Measurements from ENCODE around the gene SGMS2. TPM values are rescaled to one million over a fixed set of nuclear protein-coding genes. Genes with fewer than 3 reads are reported as not detected.

SGMS2 gene
- total RNA-seq, 2 experiments from 2014 or later = 0.07 TPM; not detected in 1

DNA sequence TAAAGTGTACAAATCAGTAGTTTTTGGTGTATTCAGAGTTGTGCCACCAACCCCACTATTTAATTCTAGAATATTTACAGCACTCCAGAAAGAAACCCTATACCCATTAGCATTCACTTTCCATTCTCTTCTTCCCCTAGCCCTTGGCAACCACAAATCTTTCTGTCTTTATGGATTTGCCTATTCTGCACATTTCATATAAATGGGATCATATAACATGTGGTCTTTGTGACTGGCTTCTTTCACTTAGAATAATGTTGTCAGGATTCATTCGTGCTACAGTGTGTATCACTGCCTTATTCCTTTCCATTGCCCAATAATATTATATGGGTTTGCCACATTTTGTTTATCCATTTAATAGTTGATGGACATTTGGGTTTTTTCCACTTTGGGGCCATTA lies 32.2 kb downstream of the SGMS2 start:
- H3K36me3 Mint-ChIP-seq (ENCODE audit: low read depth) = no peaks in the 10 kb centered on the region
- H3K27me3 Mint-ChIP-seq (ENCODE audit: low read depth) = peaks cover 28% of the 10 kb centered on the region
- CTCF ChIA-PET = no interaction called here
- H3K4me3 Mint-ChIP-seq = no peak overlapping the region
- H3K27ac Mint-ChIP-seq = no peak overlapping the region
- no peaks in the 10 kb centered on the region for H3K9me3 Mint-ChIP-seq
- H3K4me1 Mint-ChIP-seq (ENCODE audit: low read depth) = no peaks in the 10 kb centered on the region
- DNase-seq = no peak
- intact Hi-C loops (cut with micrococcal nuclease) = no loop called here

DNA sequence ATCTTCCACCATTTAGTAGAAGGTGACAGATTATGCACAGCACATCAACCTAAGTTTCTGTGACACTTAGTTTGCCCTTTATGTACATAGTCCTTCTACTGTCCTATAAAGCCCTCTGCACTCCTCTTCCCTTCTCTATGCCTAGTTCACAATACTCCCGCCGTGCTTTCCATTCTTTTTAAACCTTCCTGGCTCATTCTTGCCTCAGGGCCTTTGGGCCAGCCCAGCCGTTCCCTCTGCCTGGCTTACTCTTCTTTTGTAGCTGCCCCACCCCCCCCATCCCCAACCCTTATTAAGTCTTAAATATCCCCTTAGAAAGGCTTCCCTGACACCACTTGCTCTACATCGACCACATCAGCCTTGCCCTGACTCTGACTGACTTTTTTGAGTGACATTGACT lies 33.0 kb downstream of the SGMS2 start:
- no peaks in the 10 kb centered on the region for H3K36me3 Mint-ChIP-seq (ENCODE audit: low read depth)
- H3K27me3 Mint-ChIP-seq (ENCODE audit: low read depth) = peaks cover 28% of the 10 kb centered on the region
- no peak overlapping the region for H3K4me3 Mint-ChIP-seq
- peaks cover 4% of the 10 kb centered on the region for H3K4me1 Mint-ChIP-seq (ENCODE audit: low read depth)
- H3K27ac Mint-ChIP-seq = no peak overlapping the region
- H3K9me3 Mint-ChIP-seq = no peaks in the 10 kb centered on the region
- no peak for DNase-seq
- intact Hi-C loops (cut with micrococcal nuclease) = no loop called here
- CTCF ChIA-PET = no interaction called here

DNA sequence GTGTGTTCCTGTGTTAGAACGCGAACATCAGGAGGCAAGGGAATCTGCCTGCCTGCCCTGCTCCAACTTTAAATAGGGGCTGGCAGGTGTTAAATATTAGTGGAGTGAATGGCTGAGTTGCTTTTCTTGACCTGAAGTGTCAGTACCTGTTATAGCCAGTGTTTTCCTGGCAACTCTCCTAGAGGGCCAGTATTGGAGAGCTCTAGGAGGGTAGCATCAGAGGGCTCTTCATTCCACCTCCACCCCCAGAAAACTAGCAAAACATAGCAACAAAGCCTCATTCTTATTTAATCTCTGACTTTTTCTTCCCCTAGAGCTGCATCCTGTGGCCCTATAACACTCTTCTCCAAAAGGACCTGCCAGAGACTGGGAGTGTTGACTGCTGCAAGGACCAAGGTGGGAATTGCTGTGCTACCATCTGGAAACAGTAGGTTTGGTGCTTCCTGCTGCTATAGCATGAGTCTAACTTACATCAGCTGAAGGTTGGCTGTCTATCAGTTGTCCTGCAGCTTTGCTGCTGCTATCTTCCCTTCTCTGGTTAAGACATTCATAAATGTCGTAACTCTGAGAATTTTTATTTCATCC lies 33.5 kb downstream of the SGMS2 start:
- intact Hi-C loops (cut with micrococcal nuclease) = no loop called here
- no peaks in the 10 kb centered on the region for H3K36me3 Mint-ChIP-seq (ENCODE audit: low read depth)
- no peaks in the 10 kb centered on the region for H3K9me3 Mint-ChIP-seq
- H3K27ac Mint-ChIP-seq = no peak overlapping the region
- DNase-seq = no peak
- peaks cover 32% of the 10 kb centered on the region for H3K27me3 Mint-ChIP-seq (ENCODE audit: low read depth)
- no peak overlapping the region for H3K4me3 Mint-ChIP-seq
- H3K4me1 Mint-ChIP-seq (ENCODE audit: low read depth) = peaks cover 9% of the 10 kb centered on the region
- CTCF ChIA-PET = no interaction called here

DNA sequence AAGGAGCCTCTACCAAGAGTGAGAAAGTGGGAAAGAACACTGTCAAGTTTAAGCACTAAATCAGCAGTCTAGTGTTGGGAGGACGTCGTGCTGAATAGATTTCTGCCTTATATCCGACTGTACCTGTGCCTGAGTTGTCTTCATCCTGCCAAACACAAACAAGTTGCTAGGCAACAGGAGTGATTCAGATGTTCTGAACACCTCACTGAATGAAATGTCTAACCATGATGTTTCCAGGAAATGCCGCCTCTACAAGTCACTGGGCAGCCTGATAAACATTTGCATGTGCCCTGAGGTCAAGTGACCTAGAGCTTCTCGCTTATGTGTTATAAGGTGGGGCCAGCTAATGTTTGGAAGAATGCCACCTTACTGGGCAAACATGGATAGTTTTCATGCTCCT lies 37.9 kb downstream of the SGMS2 start:
- no peak overlapping the region for H3K27ac Mint-ChIP-seq
- H3K36me3 Mint-ChIP-seq (ENCODE audit: low read depth) = no peaks in the 10 kb centered on the region
- DNase-seq = peak; percentile 20
- intact Hi-C loops (cut with micrococcal nuclease) = loop anchor here (1.0 kb wide), 1 partner anchor 34 kb away; no protein-coding TSS in a partner anchor
- no peaks in the 10 kb centered on the region for H3K9me3 Mint-ChIP-seq
- H3K4me3 Mint-ChIP-seq = no peak overlapping the region
- CTCF ChIA-PET = no interaction called here
- peaks cover 16% of the 10 kb centered on the region for H3K4me1 Mint-ChIP-seq (ENCODE audit: low read depth)
- H3K27me3 Mint-ChIP-seq (ENCODE audit: low read depth) = peaks cover 21% of the 10 kb centered on the region

DNA sequence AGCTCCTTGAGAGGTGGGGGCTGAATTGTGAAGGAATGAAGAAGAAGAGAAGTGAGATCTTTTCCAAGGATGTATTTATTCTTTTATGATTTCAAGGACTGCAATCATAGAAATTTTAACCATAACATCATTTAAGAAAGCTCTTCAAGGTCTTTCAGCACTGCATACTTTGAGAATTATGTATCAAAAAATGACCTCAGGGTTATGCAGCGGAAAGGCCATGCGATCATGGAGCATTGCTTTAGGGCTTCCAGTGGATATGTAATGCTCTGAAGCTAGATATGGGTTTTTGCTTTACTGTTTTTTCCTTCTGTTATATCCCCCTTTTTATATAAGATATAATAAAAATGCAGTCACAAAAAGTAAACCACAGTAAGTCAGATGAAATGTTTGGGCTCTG lies 38.7 kb downstream of the SGMS2 start:
- H3K27me3 Mint-ChIP-seq (ENCODE audit: low read depth) = peaks cover 17% of the 10 kb centered on the region
- H3K36me3 Mint-ChIP-seq (ENCODE audit: low read depth) = no peaks in the 10 kb centered on the region
- no peak overlapping the region for H3K27ac Mint-ChIP-seq
- H3K4me1 Mint-ChIP-seq (ENCODE audit: low read depth) = peaks cover 16% of the 10 kb centered on the region
- intact Hi-C loops (cut with micrococcal nuclease) = no loop called here
- no peak overlapping the region for H3K4me3 Mint-ChIP-seq
- no peaks in the 10 kb centered on the region for H3K9me3 Mint-ChIP-seq
- CTCF ChIA-PET = interaction anchor here (1.0 kb wide), 1 partner anchor 42 kb away, joined by 3 read pairs; no protein-coding TSS in a partner anchor
- DNase-seq = no peak

DNA sequence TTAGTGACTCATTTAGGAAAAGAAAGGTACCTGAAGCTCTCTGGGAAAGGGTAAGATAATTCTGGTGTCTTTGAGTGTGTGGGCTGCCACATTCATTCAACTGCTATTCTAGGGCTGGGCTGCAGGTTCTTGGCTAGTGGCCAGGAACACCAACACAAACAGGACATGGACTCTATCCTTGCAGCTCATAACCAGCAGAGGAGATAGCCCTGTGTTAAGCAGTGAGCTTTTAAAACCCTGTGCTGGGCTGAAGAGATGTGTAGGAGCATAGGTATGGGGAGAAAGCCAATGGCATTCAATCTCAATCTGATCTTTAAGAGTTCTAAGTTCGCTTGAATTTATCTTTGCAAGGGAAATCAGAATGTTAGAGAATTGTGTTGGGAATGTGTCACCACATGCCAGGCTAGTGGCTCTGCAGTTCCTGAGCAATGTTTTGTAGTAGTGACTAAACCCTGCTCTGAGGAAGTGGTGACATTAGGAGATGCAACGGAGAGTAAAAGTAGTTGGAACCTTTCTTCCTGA lies 39.2 kb downstream of the SGMS2 start:
- CTCF ChIA-PET = interaction anchor here (1.0 to 1.1 kb wide), 2 partner anchors 10 to 41 kb away, joined by 3 read pairs; no protein-coding TSS in a partner anchor
- Mint-ChIP-seq H3K4me3 (no peak overlapping the region), H3K27ac (no peak overlapping the region), H3K27me3 (ENCODE audit: low read depth) (peaks cover 13% of the 10 kb centered on the region), H3K36me3 (ENCODE audit: low read depth) (no peaks in the 10 kb centered on the region), H3K9me3 (no peaks in the 10 kb centered on the region), H3K4me1 (ENCODE audit: low read depth) (peaks cover 16% of the 10 kb centered on the region)
- intact Hi-C loops (cut with micrococcal nuclease) = no loop called here
- DNase-seq = peak; percentile 45

DNA sequence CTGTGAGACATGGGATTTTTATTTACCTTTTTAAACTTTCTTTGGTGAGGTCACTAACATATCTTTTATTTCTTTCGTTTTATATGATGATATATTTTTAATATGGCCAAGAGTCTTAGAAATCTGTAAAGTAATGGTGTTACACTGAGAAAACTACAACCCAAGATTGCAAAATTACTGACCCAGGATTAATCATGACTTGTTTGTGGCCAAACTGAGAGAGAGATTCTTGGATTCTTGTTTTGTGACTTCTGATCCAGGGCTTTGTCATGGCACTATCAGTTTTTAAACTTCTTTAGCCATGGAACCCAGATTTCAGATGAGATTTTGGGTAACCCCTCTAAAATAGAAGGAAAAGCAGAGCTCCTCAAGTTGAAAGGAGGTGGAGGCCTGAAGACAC lies 42.0 kb downstream of the SGMS2 start:
- Mint-ChIP-seq H3K9me3 (no peaks in the 10 kb centered on the region), H3K4me1 (ENCODE audit: low read depth) (peaks cover 16% of the 10 kb centered on the region), H3K27me3 (ENCODE audit: low read depth) (peaks cover 10% of the 10 kb centered on the region), H3K27ac (no peak overlapping the region), H3K36me3 (ENCODE audit: low read depth) (no peaks in the 10 kb centered on the region), H3K4me3 (no peak overlapping the region)
- no peak for DNase-seq
- CTCF ChIA-PET = no interaction called here
- intact Hi-C loops (cut with micrococcal nuclease) = no loop called here

DNA sequence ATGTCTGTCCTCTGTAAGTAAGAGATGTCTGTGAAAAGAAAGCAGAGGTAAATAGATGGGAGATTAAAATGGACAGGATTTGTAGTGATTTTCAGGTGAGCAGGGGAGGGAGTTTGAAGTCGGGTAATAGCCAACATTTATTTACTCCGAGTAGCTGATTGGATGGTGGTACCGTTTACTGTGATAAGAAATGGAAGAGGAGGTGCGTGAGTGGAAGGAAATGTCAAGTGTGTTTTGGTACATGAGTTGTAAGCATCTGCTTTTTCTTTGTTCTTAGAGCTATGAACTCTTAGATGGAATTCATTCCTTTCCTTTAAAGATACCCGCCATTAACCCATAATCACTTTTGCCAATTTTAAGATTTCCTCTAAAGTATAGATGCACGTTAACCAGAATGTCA lies 45.5 kb downstream of the SGMS2 start:
- DNase-seq = no peak
- Mint-ChIP-seq H3K27me3 (ENCODE audit: low read depth) (peaks cover 2% of the 10 kb centered on the region), H3K36me3 (ENCODE audit: low read depth) (no peaks in the 10 kb centered on the region), H3K27ac (no peak overlapping the region), H3K4me1 (ENCODE audit: low read depth) (no peaks in the 10 kb centered on the region), H3K4me3 (no peak overlapping the region), H3K9me3 (no peaks in the 10 kb centered on the region)
- intact Hi-C loops (cut with micrococcal nuclease) = no loop called here
- CTCF ChIA-PET = interaction anchor here (1.3 kb wide), 1 partner anchor 10 kb away, joined by 4 read pairs; no protein-coding TSS in a partner anchor

DNA sequence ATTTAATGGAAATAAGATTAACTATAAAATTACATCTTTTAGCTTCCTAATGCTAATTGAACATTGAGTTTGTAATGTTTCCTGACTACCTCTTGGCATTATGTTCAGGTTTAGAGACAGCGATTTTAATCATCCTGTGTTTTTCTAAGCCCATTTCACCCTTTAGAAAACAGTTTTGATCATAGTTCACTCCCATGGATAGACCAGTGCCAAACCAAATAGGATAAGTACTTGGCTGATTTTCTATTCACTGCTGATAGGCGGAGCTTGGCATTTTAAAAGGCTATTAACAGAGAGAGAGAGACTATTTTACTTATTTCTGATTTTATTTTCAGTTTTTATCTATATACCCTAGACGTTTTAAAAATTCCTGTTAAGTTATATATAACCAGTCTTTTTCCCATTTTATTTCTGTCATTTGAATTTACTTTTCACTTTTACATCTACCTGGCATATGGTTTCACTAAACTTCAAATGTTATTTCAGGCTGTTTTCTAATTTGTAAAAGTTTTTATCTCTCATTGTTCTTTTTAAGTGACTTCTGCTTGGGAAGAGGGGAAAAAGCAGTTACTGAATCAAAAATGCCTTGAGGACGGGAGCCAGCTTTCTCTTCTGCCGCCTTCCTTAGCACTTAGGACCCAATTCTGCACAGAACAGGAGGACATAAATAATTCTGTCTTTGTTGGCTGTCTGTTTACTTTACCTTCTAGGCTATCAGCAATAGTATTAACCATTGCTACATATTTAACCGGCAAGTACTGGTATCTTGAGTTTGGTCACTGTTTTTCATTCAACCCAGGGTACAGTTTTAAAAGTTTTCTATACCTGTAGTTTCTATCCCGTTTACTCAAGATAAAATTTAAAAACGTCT lies 46.4 kb downstream of the SGMS2 start:
- intact Hi-C loops (cut with micrococcal nuclease) = no loop called here
- Mint-ChIP-seq H3K4me1 (ENCODE audit: low read depth) (no peaks in the 10 kb centered on the region), H3K4me3 (no peak overlapping the region), H3K36me3 (ENCODE audit: low read depth) (no peaks in the 10 kb centered on the region), H3K27ac (no peak overlapping the region), H3K9me3 (no peaks in the 10 kb centered on the region), H3K27me3 (ENCODE audit: low read depth) (peaks cover 2% of the 10 kb centered on the region)
- CTCF ChIA-PET = interaction anchor here (1.3 kb wide), 1 partner anchor 9 kb away, joined by 4 read pairs; no protein-coding TSS in a partner anchor
- DNase-seq = no peak

DNA sequence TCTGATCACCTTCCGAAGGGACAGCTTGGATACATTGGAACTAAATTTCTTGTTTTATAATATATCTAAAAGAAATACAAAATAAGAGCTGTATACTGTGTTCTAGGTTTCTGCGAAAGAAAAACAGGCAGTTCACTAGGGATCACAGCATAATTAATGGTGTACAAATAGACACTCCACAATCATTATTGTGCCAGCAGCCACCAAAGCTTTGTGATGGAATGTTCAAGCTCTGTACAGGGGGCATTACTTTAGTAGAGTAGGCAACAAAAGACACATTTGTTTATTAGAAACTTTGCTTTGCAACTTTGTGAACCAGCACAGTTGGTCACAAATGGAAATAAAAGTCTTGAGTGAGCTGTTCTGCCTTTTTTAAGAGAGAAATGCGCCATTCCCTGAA lies 49.3 kb downstream of the SGMS2 start:
- no peak for DNase-seq
- CTCF ChIA-PET = interaction anchor here (0.5 kb wide), 1 partner anchor 105 kb away, joined by 3 read pairs; no protein-coding TSS in a partner anchor
- intact Hi-C loops (cut with micrococcal nuclease) = no loop called here
- Mint-ChIP-seq H3K4me1 (ENCODE audit: low read depth) (no peaks in the 10 kb centered on the region), H3K36me3 (ENCODE audit: low read depth) (no peaks in the 10 kb centered on the region), H3K27me3 (ENCODE audit: low read depth) (peaks cover 7% of the 10 kb centered on the region), H3K9me3 (no peaks in the 10 kb centered on the region), H3K4me3 (no peak overlapping the region), H3K27ac (no peak overlapping the region)

DNA sequence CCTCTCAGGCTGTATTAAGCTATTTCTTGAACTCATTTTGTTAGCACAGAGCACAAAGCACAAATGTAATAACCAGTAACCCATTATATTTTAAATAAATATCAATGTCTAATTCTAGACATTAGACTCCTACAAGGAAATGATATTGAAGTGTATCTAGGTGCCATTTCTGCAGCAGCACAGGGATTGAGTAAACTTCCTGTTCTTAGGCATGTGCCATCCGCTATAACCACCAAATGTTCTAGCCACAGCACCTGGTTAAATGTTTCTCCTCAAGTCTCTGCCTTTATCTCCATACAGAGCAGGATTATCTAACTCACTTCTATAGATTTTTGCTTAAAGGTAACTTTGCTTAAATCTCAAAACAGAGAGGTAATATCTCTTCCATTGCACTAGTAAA lies 51.4 kb downstream of the SGMS2 start:
- Mint-ChIP-seq H3K9me3 (no peaks in the 10 kb centered on the region), H3K27ac (no peak overlapping the region), H3K27me3 (ENCODE audit: low read depth) (peaks cover 7% of the 10 kb centered on the region), H3K4me3 (no peak overlapping the region), H3K4me1 (ENCODE audit: low read depth) (no peaks in the 10 kb centered on the region), H3K36me3 (ENCODE audit: low read depth) (no peaks in the 10 kb centered on the region)
- CTCF ChIA-PET = no interaction called here
- intact Hi-C loops (cut with micrococcal nuclease) = no loop called here
- no peak for DNase-seq

DNA sequence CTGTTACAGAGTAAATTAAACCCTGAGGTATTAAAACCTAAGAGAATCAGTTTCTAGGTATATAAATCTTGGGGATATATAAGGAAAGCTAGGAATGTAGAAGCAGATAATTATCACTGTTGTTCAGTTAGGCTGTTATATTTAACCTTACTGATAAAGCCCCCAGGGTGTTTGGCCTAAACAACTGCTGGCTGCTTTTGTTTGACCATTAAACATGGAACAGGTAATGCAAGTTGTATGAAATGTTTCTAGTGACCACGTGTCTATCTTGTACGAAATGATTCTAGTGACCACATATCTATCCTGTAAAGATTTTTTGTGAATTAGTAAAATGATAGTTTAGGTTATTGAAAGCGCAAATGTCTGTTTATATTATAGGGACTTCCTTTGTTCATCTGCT lies 52.6 kb downstream of the SGMS2 start:
- Mint-ChIP-seq H3K9me3 (no peaks in the 10 kb centered on the region), H3K27ac (no peak overlapping the region), H3K36me3 (ENCODE audit: low read depth) (no peaks in the 10 kb centered on the region), H3K4me1 (ENCODE audit: low read depth) (no peaks in the 10 kb centered on the region), H3K4me3 (no peak overlapping the region), H3K27me3 (ENCODE audit: low read depth) (peaks cover 4% of the 10 kb centered on the region)
- CTCF ChIA-PET = no interaction called here
- intact Hi-C loops (cut with micrococcal nuclease) = no loop called here
- no peak for DNase-seq

DNA sequence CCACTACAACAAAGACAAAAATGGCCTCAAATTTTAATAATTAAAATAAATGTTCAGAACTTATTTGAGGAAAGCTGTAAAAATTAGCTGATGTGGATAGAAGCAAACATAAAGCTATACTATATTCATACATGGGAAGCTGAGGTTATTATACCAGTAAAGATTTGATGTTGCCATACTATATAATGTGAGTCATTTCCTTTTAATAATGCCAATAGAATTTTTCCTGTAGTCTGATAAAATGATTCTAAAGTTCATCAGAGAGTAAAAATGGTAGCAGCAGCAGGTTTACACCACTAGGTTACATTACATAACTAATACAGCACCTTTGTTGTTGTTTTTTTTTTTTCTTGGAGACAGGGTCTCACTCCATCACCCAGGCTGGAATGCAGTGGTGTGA lies 61.1 kb downstream of the SGMS2 start:
- H3K36me3 Mint-ChIP-seq (ENCODE audit: low read depth) = no peaks in the 10 kb centered on the region
- H3K27me3 Mint-ChIP-seq (ENCODE audit: low read depth) = peaks cover 6% of the 10 kb centered on the region
- no peaks in the 10 kb centered on the region for H3K4me1 Mint-ChIP-seq (ENCODE audit: low read depth)
- no peak for DNase-seq
- CTCF ChIA-PET = no interaction called here
- intact Hi-C loops (cut with micrococcal nuclease) = no loop called here
- peaks cover 10% of the 10 kb centered on the region for H3K9me3 Mint-ChIP-seq
- no peak overlapping the region for H3K27ac Mint-ChIP-seq
- no peak overlapping the region for H3K4me3 Mint-ChIP-seq
